Stomach (tissue), 4 donors: ENCODE data around the gene LRRC51.

Source experiments
- CTCF ChIP-seq, 7 experiments: fragments of 450-650 bp in 4 of 7; fragments of 200-600 bp in 3 of 7; sonication (generic) in 3 of 7; IDR thresholded peaks; one replicate each; pipeline ENCODE4 v1.5.1; 2016 to 2019; ENCODE audit warnings: antibody characterized with exemption in 7 of 7, control low read depth in 2 of 7, mild to moderate bottlenecking in 1 of 7
- EP300 ChIP-seq: sonication (generic); formaldehyde crosslinking; IDR thresholded peaks from one replicate; pipeline ENCODE4 v1.6.1; 2017; ENCODE audit warnings: antibody characterized with exemption
- POLR2AphosphoS5 ChIP-seq, 3 donors: sonication (generic); formaldehyde crosslinking; IDR thresholded peaks; one replicate each; pipeline ENCODE4 v1.6.1; 2016; ENCODE audit warnings: antibody characterized with exemption in 3 of 3

- TF ChIP-seq CTCF (IDR thresholded peaks at IDR 0.05) (no peak), POLR2AphosphoS5 (IDR thresholded peaks at IDR 0.05) (no peak), EP300 (no peak)
Measured at GRCh38 chr11:72123117-72123653, 42.5 kb downstream of the LRRC51 start.
